ENCODE measurements around the gene PLD1. TPM values are rescaled to one million over a fixed set of nuclear protein-coding genes. Genes with fewer than 3 reads are reported as not detected.

PLD1 gene
- total RNA-seq, 2 donors from 2014 or later, result 9.5 to 15.9 TPM

GRCh38 chr3:171790898-171791691 lies 19.2 kb downstream of the PLD1 start:
- 87 to 93% methylated on average over 3 to 5 of the region's 5 CpGs for WGBS, 2 experiments (ENCODE audit: insufficient coverage in 1 of 2, insufficient read length in 1 of 2)
- TF ChIP-seq, protein P1, sequence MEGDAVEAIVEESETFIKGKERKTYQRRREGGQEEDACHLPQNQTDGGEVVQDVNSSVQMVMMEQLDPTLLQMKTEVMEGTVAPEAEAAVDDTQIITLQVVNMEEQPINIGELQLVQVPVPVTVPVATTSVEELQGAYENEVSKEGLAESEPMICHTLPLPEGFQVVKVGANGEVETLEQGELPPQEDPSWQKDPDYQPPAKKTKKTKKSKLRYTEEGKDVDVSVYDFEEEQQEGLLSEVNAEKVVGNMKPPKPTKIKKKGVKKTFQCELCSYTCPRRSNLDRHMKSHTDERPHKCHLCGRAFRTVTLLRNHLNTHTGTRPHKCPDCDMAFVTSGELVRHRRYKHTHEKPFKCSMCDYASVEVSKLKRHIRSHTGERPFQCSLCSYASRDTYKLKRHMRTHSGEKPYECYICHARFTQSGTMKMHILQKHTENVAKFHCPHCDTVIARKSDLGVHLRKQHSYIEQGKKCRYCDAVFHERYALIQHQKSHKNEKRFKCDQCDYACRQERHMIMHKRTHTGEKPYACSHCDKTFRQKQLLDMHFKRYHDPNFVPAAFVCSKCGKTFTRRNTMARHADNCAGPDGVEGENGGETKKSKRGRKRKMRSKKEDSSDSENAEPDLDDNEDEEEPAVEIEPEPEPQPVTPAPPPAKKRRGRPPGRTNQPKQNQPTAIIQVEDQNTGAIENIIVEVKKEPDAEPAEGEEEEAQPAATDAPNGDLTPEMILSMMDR (conservative IDR thresholded peaks at IDR 0.05), result no peak

DNA sequence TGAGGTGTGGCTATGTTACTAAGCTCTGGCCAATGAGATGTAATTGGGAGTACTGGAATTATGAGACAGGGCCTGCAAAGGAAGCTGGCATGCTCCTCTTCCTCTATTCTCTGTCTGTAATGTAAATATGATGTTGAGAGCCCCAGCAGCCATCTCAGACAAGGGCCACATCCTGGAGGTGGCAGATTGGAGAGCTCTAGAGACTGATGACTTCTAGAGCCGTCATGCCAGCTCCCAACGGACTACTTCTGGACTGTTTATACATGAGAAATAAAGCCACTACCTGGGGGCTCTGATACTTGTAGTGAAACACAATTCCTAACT lies 19.7 kb downstream of the PLD1 start:
- Histone ChIP-seq H3K4me3 (ENCODE audit: low read length) (no peak overlapping the region), H3K4me1 (ENCODE audit: control insufficient read depth, insufficient read depth, low read length) (peaks cover 13% of the 10 kb centered on the region), H3K36me3 (ENCODE audit: control insufficient read depth, insufficient read depth, low read length) (no peaks in the 10 kb centered on the region), H3K9ac (ENCODE audit: extremely low read depth, low read length, poor library complexity, severe bottlenecking) (no peak overlapping the region), H3K27ac (ENCODE audit: low read depth, low read length) (no peak overlapping the region), H3K27me3 (ENCODE audit: control insufficient read depth, insufficient read depth, low read length, poor library complexity, severe bottlenecking) (no peaks in the 10 kb centered on the region), H3K9me3 (ENCODE audit: control insufficient read depth, low read length) (no peaks in the 10 kb centered on the region)
- Mint-ChIP-seq H3K36me3 (ENCODE audit: low read depth) (no peaks in the 10 kb centered on the region), H3K27me3 (ENCODE audit: insufficient read depth) (peaks cover 4% of the 10 kb centered on the region), H3K4me1 (peaks cover 15% of the 10 kb centered on the region), H3K4me3 (no peak overlapping the region), H3K27ac (no peak overlapping the region), H3K9me3 (no peaks in the 10 kb centered on the region)
- WGBS, 2 experiments (ENCODE audit: insufficient coverage in 1 of 2, insufficient read length in 1 of 2), result 94 to 100% methylated on average over 2 of the region's 2 CpGs
- no peak for DNase-seq
- TF ChIP-seq, protein P1 (conservative IDR thresholded peaks at IDR 0.05), result no peak

More at GRCh38 chr3:171790898-171791691, 19.2 kb downstream of the PLD1 start:
- Mint-ChIP-seq H3K27ac (no peak overlapping the region), H3K36me3 (ENCODE audit: low read depth) (no peaks in the 10 kb centered on the region), H3K4me1 (peaks cover 15% of the 10 kb centered on the region), H3K27me3 (ENCODE audit: insufficient read depth) (peaks cover 4% of the 10 kb centered on the region), H3K4me3 (no peak overlapping the region), H3K9me3 (no peaks in the 10 kb centered on the region)
- Histone ChIP-seq H3K27me3 (ENCODE audit: control insufficient read depth, insufficient read depth, low read length, poor library complexity, severe bottlenecking) (no peaks in the 10 kb centered on the region), H3K27ac (ENCODE audit: low read depth, low read length) (no peak overlapping the region), H3K4me1 (ENCODE audit: control insufficient read depth, insufficient read depth, low read length) (peaks cover 13% of the 10 kb centered on the region), H3K4me3 (ENCODE audit: low read length) (no peak overlapping the region), H3K9me3 (ENCODE audit: control insufficient read depth, low read length) (no peaks in the 10 kb centered on the region), H3K9ac (ENCODE audit: extremely low read depth, low read length, poor library complexity, severe bottlenecking) (no peak overlapping the region), H3K36me3 (ENCODE audit: control insufficient read depth, insufficient read depth, low read length) (no peaks in the 10 kb centered on the region)
- no peak for DNase-seq

DNA sequence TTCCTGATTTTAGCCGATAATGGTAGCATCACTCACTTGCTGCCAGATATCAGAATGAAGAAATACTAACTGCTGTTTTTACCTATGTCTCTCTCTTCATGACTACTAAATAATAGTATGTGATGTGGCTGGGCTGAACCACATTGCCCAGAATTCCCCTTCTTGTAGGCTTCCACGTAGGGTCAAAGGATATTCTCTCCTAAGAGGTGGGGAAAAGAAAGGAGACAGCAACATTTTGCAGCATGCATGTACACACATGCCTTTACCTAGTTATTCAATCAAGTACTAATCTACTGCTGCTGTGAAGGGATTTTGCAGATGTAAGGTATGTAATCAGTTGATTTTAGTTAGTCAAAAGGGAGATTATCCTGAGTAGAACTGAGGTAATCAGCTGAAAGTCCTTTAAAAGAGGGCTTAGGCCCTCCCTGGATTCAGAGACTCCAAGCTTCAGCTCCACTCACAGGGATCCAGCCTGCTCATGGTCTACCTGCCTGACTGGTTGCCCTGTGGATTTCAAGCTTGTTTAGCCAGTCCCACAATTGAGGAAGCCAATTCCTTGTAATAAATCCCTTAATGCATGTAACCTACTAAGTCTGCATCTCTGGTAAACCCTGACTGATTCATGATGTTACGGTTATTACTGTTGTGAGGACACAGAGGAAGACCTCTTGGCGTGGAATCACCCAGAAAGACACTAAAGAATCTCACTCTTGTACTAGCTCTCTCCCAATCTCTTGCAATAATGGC lies 20.4 kb downstream of the PLD1 start:
- no peak for DNase-seq
- Histone ChIP-seq H3K36me3 (ENCODE audit: control insufficient read depth, insufficient read depth, low read length) (no peaks in the 10 kb centered on the region), H3K4me1 (ENCODE audit: control insufficient read depth, insufficient read depth, low read length) (peaks cover 13% of the 10 kb centered on the region), H3K9me3 (ENCODE audit: control insufficient read depth, low read length) (no peaks in the 10 kb centered on the region), H3K27ac (ENCODE audit: low read depth, low read length) (no peak overlapping the region), H3K9ac (ENCODE audit: extremely low read depth, low read length, poor library complexity, severe bottlenecking) (no peak overlapping the region), H3K4me3 (ENCODE audit: low read length) (no peak overlapping the region), H3K27me3 (ENCODE audit: control insufficient read depth, insufficient read depth, low read length, poor library complexity, severe bottlenecking) (no peaks in the 10 kb centered on the region)
- peaks cover 15% of the 10 kb centered on the region for H3K4me1 Mint-ChIP-seq
- peak overlapping the region; percentile 42 for H3K27ac Mint-ChIP-seq
- TF ChIP-seq, protein P1 (conservative IDR thresholded peaks at IDR 0.05), result no peak
- peaks cover 4% of the 10 kb centered on the region for H3K27me3 Mint-ChIP-seq (ENCODE audit: insufficient read depth)
- H3K4me3 Mint-ChIP-seq, result no peak overlapping the region
- 77 to 94% methylated on average over 2 to 4 of the region's 4 CpGs for WGBS, 2 experiments (ENCODE audit: insufficient coverage in 1 of 2, insufficient read length in 1 of 2)
- H3K9me3 Mint-ChIP-seq, result no peaks in the 10 kb centered on the region
- H3K36me3 Mint-ChIP-seq (ENCODE audit: low read depth), result no peaks in the 10 kb centered on the region

Measured in endodermal cell (in vitro differentiated cells).